ENCODE results near the gene MPND. TPM values are rescaled to one million over a fixed set of nuclear protein-coding genes. Genes with fewer than 3 reads are reported as not detected.

Gene MPND
- total RNA-seq, 2 experiments from 2014 or later: 21.2 to 28.1 TPM

Other genes starting within 250 kb of the MPND start
- 100 to 1,000 TPM; 175 to 202 TPM for gene MAP2K2, start 219.4 kb upstream of the MPND start, total RNA-seq
- under 1 TPM in 1 of 2 experiments, not detected in 1; 0.07 TPM for gene CREB3L3, start 189.9 kb upstream of the MPND start, total RNA-seq
- gene SIRT6, start 161.0 kb upstream of the MPND start, total RNA-seq: 10 to 100 TPM; 31.3 to 35.2 TPM
- under 1 TPM; 0.60 to 0.72 TPM for gene ANKRD24, start 160.9 kb upstream of the MPND start, total RNA-seq
- 1 to 10 TPM in 1 of 2 experiments, under 1 TPM in 1; 0.27 to 1.2 TPM for gene EBI3, start 114.0 kb upstream of the MPND start, total RNA-seq
- 10 to 100 TPM; 24.8 to 25.5 TPM for gene YJU2, start 96.5 kb upstream of the MPND start, total RNA-seq
- gene SHD, start 64.3 kb upstream of the MPND start, total RNA-seq: not detected
- gene TMIGD2, start 41.2 kb upstream of the MPND start, total RNA-seq: 10 to 100 TPM; 45.4 to 48.7 TPM
- 10 to 100 TPM; 12.7 to 17.2 TPM for gene FSD1, start 39.0 kb upstream of the MPND start, total RNA-seq
- 10 to 100 TPM; 10.4 to 11.9 TPM for gene STAP2, start 4.7 kb upstream of the MPND start, total RNA-seq
- gene SH3GL1, start 57.0 kb downstream of the MPND start, total RNA-seq: 10 to 100 TPM; 67.7 to 68.2 TPM
- gene CHAF1A, start 59.1 kb downstream of the MPND start, total RNA-seq: 10 to 100 TPM; 77.1 to 83.7 TPM
- 10 to 100 TPM; 36.2 to 44.6 TPM for gene UBXN6, start 114.2 kb downstream of the MPND start, total RNA-seq
- 10 to 100 TPM; 58.3 to 62.1 TPM for gene HDGFL2, start 128.7 kb downstream of the MPND start, total RNA-seq
- not detected for gene PLIN4, start 174.9 kb downstream of the MPND start, total RNA-seq
- not detected for gene PLIN5, start 191.7 kb downstream of the MPND start, total RNA-seq
- gene LRG1, start 196.5 kb downstream of the MPND start, total RNA-seq: under 1 TPM in 1 of 2 experiments, not detected in 1; 0.07 TPM
- not detected for gene SEMA6B, start 216.1 kb downstream of the MPND start, total RNA-seq

All from activated CD4-positive, alpha-beta T cell treated with anti-CD3 and anti-CD28 coated beads, Interleukin-2, amount 10 ng/mL, durations not matched to agents 7 days and 5 days (primary cell).